SIG-M5 treated with dmso at 0.1 percent for 504 hours (cell line): ENCODE results near the gene PSMG4.

Experiments
- DNase-seq: peaks from one replicate; lab custom pipeline; 2025; ENCODE audit not compliant: unreplicated experiment; lab: John Stamatoyannopoulos, UW

The PSMG4 gene

DNA sequence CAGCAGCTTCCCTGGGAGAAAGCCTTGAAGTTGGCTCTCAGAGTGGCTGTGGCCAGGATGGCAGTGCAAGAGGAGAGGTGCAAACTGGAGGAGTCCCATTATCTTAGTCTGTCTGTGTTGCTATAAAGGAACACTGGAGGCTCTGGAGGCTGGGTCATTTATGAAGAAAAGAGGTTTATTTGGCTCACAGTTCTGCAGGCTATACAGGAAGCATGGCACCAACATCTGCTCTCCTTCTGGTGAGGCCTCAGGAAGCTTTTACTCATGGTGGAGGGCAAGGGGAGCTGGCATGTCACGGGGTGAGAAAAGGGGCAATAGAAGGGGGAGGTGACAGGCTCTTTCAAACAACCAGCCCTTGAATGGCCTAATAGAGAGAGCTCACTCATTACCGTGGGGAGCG lies 47.1 kb downstream of the PSMG4 start:
- no peak for DNase-seq

DNA sequence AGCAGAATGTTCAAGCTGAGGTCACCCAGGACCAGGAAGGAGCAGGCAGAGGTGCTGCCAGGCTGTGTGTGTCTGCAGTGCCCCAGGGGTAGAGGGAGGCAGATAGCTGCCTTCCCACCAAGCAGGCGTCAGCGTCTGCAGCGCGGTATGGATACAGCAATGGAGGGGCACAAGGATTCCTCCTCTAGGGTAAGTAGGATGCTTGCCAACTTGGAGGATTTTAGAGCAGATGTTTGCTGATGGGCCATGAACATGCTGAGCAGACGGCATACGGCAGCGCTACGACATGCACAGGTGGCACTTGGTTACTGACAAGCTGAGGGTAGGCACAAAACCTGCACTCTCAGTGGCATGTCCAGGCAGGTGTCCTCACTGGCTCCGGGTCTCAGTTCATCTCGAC lies 48.1 kb downstream of the PSMG4 start:
- no peak for DNase-seq

DNA sequence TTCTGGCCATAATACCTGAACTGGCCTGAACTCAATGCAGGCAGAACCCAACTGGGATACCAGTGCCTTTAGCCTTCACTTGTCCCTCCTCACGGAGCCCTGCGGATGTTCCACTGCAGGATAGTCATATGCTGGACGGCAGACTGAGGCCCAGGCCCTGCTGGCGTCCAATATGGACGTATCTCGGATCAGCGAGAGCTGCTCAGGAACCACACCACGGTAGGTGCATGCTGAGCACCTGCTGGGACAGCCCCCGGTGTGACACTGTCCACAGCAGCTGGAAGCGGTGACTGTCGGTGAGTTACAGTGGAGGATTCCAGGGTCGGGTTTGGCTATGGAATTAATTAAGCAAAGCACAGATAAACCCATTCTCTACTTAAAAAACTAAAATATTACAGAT lies 48.7 kb downstream of the PSMG4 start:
- no peak for DNase-seq

DNA sequence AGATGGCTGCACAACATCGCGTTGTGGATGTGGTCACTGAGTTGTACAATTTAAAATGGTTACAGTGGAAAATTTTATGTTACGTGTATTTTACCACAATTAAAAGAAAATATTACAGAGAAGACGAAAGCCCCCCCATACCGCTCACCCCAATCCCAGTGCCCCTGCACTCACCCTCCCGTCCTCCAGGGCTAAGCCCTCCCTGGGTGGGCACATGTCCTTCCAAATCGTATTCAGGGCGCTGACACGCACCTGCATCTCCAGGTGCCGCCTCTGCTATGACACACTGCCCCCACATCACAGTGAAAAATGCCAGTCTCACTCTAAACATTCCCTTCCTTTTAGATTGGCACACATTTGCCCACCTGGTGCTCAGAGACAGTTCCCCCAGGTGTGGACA lies 49.4 kb downstream of the PSMG4 start:
- no peak for DNase-seq

DNA sequence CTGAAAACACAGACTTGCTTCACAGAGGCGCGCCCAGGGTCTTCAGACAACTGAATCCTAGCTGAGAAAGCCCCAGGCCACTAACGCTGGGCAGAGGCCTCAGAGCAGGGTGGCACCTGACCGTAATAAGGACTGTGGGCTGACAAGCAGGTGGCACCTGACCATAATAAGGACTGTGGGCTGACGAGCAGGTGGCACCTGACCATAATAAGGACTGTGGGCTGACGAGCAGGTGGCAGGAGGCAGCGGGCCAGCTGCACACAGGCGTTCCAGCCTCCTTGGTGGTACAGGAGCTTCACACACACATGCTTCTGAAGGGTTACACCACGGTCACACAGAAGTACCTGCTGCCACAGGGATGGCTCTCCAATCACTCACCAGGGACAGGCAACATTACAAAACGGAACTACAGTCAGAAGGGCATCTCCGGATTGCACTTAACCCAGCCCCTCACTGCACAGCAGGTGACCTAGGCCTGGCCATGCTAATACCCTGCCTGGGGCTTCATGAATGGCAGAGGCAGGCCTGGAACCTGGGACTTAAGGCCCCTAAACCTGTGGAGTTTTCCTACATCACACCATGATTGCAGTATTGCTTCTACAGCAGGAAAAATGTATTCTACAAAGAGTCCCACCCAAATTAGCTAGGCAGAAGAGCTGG lies 50.8 kb downstream of the PSMG4 start:
- no peak for DNase-seq

DNA sequence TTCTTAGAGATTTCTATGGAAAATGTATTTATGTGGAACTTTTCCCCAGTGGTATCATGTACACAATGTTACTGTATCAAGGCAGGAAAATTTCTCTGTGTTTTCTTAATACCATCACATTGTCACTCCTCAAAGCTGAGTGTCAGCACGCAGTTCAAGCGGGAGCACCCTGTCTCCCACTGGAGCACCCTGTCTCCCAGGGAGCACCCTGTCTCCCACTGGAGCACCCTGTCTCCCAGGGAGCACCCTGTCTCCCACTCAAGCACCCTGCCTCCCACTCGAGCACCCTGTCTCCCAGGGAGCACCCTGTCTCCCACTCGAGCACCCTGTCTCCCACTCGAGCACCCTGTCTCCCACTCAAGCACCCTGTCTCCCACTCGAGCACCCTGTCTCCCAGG lies 51.3 kb downstream of the PSMG4 start:
- no peak for DNase-seq

DNA sequence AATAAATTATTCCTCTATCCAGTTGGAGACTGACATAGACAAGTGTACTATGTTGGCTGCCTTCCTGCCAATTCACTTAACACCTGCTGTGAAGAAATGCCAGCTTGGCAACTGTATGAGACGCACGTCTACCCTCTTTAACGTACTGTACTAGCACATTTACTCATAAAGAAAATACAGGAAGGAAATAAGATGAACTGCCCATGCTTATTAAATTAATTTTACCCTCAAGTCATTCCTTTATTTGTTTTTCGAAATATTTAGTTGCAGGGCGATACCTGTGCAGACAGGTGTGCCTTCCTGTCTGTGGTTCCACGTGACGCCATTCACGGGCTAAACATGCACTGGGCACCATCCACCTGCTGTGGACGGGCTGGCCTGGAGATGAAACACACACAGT lies 52.0 kb downstream of the PSMG4 start:
- DNase-seq: no peak

DNA sequence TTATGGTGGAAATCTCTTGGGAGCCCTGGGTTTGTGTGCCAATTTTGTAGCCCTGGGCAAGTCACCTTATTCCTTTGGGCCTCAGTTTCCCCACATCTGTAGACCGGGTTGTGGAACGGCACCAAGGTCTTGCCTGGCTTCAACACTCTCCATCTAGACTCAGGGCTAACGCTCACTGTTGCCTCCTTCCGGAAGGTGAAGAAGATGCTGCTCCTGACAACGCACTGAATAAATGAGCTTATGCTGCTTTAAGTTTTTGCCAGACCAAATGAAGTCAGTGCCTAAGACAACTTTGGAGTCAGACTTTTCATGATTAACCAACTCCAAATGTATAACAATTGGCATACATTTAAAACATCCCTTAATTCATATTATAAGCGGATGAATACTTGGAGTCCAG lies 53.1 kb downstream of the PSMG4 start:
- no peak for DNase-seq

DNA sequence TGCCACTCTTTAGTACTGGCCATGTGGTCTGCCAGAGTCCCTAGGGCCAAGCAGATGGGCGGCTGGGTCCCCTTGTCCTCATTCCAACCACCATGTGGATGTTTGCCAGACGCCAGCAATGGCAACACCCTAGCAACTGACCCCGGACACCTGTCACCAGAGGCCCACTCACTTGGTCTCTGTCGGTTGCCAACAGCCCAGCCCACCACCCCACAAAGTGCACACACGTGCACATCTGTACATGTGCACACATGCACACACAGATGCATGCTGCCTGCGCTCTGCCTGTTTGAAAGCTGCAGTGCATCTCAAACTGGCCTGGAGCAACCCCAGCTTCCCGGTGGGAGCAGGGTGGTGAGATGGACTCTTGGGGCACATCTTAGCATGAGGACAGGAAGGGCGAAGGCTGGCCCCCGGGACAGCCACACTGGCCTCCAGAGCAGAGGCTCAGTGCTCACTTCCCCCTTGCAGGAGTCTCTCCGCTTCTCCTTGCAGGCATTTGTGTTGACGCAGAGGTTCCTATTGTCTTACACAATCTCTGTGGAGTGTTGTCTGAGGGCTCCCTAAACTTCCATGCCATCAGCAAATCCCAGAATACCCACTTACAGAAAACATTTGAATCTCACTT lies 54.0 kb downstream of the PSMG4 start:
- DNase-seq: no peak

DNA sequence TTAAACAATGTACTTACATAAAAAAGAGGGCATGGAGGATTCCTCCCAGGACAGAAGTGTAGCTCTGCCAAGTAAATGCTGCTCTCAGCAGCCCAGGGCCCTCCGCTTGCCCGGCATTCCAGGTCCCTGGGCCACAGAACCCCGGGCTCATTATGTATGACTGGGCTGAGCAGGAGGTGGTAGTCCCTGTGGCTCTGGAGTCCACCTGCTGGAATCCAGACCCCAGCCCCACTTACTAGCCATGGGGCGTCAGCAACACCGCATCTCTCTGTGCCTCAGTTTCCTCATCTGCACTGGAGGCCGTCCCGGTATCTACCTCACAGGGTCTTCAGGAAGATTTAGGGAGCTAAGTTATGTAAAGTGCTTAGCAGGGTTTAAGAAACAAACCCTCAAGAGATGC lies 55.4 kb downstream of the PSMG4 start:
- no peak for DNase-seq

DNA sequence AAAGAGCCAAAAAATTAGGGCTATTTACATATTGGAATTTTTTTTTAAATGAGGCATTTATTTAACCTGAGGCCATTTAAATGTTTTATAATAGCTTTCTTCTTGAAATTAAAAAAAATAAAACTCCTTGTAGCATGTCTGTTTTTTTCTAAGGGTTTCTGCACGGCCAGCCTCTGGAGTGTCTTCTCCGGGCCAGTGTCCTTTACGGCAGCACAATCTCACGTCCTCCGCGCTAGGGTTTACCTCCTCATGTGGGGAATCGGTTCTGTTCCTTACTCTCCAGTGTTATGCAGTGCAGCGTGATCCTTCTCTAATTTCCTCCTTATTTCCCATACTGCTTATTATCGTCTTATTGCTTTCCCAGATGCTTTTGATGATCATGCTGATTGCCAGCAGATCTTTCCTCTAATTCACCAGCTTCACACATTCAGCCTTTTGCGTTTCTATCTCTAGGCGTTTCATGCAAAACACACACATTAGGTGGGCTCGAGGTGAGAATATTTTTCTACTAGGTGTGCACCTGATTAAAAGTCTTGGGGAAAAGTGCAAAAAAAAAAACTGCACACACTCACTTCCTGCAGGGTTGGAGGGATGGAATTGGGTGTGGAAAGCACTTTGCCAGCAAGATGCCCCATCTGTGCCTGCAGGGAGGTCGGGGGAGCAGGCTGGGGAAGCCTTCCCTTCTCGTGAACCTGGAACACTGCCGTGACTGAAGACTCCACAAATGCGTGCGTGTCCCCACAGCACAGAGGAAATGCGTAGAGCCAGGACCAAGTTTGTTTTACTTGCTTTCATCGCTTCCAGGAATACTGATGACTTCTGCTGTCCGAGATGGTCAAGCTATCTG lies 56.1 kb downstream of the PSMG4 start:
- no peak for DNase-seq

DNA sequence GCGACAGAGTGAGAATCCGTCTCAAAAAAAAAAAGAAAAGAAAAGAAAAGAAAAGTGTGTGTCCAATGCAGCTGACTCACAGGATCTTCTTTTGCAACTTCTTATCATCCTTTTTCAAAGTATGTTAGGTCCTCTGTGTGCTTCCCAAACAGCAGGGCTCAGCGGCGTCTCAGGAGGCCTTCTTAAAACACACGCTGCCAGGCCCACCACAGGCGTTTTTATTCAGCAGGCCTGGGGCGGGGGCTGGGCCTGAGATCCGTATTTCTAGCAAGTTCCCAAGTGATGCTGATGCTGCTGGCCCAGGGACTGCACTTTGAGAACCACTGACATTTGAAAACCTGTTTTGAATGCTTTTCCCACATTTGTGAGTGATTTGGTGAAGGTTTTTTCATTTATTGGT lies 57.1 kb downstream of the PSMG4 start:
- no peak for DNase-seq

DNA sequence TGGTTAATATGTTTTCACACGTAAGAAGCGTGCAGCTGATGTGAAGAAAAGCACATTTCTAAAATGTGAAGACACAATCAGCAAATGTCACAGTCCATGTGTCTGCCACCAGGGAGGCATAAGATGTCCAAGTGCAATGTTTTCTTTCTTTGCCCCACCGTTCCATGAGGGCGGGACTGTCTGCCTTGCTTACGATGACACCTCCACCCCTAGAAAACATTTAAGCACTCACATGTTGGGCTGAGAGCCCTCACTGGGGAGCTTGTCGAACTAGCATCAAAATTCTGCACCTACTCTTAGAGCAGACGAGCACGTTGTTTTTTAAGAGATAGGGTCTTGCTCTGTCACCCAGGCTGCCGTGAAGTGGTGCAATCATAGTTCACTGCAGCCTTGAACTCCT lies 57.6 kb downstream of the PSMG4 start:
- no peak for DNase-seq

DNA sequence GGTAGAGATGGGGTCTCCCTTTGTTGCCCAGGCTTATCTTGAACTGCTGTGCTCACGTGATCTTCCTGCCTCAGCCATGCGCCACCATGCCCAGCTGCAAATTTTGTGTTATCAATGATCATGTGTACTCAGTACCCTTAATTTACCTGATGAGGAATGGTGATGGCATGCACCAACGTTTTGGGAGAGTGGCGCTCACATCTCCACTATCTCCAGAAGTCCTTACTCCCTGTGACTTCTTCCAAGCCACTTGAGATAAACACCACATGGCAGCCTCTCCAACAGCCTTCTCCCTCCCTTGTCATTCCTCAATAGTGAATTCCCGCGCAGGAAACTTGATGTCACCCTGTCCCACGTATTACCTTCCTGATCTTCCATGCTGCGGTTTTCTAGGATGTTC lies 58.1 kb downstream of the PSMG4 start:
- no peak for DNase-seq
